Measurements from ENCODE around the gene CTDSPL2. TPM values are rescaled to one million over a fixed set of nuclear protein-coding genes. Genes with fewer than 3 reads are reported as not detected.

Gene CTDSPL2
- total RNA-seq, 1 experiment from 2014 or later, result 98.0 TPM

DNA sequence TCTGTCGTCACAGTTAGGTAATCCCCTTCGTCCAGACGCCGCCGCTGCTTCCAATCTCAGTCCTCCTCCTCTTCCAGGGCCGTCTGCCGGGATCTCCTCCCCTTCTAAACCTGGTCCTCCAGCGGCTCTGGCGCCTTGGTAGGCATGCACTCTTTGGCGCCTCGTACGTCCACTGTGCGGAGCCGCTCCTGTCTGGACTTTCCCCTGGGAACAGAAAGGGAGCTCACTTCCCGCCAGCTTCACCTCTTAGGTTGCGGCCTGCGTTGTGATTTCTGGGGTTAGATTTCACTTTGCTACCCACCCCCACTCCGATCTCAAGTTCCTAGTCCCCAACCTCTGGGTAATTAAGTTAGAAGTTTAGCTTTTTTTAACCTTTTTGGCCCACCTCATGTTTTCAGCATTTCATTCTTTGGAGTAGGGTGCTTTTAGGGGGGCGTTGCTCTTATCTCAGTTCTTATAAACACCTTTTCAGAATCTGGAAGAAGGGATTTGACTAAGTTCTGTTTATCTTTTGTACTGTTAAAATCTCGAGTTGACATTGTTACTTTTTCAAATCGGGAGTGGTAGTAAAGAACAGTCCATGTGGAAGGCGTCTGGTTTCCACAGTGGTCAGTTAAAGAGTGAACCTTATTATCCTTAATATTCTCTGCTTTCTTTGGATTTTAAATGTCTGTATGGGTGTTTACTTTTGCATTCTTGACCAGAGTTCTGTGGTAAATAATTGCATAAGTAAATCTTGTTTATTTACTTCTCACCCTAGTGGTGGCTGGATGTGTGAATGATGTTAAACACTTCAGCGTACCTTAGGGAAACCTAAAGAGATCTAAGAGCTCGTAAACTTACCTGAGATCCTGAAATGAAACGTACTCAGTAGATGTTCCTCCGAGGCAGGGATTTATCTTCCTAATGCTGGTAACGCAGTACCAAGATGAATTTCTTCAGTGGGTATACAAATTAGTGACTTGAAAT, 611 bp downstream of the CTDSPL2 start:
- Histone ChIP-seq H3K4me2 (ENCODE audit: low read length) (peak overlapping the region; percentile 83), H3K9ac (ENCODE audit: low read length) (peak overlapping the region; percentile 97), H3K27me3 (ENCODE audit: low read length) (no peaks in the 10 kb centered on the region), H3F3A (ENCODE audit: low read length, unreplicated experiment) (peaks cover 5% of the 10 kb centered on the region), H2AFZ (ENCODE audit: low read length) (peak overlapping the region; percentile 88), H3K27ac (ENCODE audit: low read length) (peak overlapping the region; percentile 85), H3K4me3 (ENCODE audit: low read length) (peak overlapping the region; percentile 95), H4K20me1 (ENCODE audit: low read length) (peaks cover 35% of the 10 kb centered on the region), H3K36me3 (ENCODE audit: low read depth, low read length) (0 out of 2 replicates have a peak, but pooled peaks cover 5% of the 10 kb centered on the region), H3K79me2 (ENCODE audit: low read length) (peaks cover 56% of the 10 kb centered on the region), H3K4me1 (ENCODE audit: insufficient read depth, low read length) (peaks cover 10% of the 10 kb centered on the region), H3K9me3 (ENCODE audit: low read length) (no peaks in the 10 kb centered on the region), H3K9me2 (replicated peaks; ENCODE audit: low read length) (no peaks in the 10 kb centered on the region)
- TF ChIP-seq CTCF (conservative IDR thresholded peaks at IDR 0.05; ENCODE audit: low read depth, low read length) (peak; percentile 25; the same call in 1 of the 2 replicates), EZH2phosphoT487 (IDR thresholded peaks at IDR 0.05; ENCODE audit: borderline replicate concordance, low read length) (no peak)
- intact Hi-C loops (cut with micrococcal nuclease), result loop anchor here (1.0 to 10.0 kb wide), 4 partner anchors 73 to 603 kb away; partner anchors contain the start of genes EIF3J, MFAP1 and WDR76
- ChIA-PET POLR2A (ENCODE audit: unreplicated experiment) (interaction anchor here (0.5 to 1.0 kb wide), 9 partner anchors 8 to 285 kb away, joined by 3 to 6 read pairs (median 4); partner anchors contain the start of genes EIF3J and FRMD5), CTCF (interaction anchor here (0.7 to 3.2 kb wide), 6 partner anchors 31 to 138 kb away, joined by 3 to 36 read pairs (median 4); no protein-coding TSS in a partner anchor)
- ATAC-seq (peak; percentile 42), DNase-seq (peak; percentile 56)
- TSS peak; percentile 69 for BruUV-seq (replicated peaks)

DNA sequence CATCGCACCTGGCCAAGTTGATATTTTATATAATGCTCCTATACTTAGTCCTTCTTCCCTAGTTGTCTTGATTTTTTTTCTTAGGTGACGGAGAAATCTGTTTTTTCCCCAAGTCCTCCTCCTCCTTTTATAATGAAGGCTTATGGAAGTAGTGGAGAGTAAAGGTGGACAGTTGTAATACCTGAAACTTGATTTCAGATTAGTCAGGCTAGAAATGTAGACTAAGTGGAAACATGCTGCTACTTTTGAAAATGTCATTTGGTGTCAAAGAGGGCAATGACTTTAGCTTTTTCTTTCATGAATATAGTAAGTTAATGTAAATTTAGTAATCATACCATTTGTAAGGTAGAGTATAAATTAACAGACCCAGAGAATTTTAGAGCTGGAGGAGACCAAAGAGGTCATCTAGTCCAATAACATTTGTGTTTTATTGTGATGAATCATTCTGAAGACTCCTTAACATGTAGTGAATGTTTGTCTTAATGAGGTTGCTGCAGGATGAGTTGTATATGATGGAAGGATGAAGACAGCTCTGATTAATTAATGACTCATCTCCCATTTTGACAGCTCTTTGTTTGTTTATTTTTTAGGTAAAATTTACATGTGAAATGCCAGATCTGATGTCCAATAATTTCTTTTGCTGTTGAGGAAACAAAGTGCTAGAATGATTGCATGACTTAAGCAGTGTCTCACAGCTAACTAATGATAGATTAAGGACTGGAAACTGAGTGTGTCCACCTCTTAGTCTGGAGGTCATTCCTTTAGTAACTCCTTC, 8.7 kb downstream of the CTDSPL2 start:
- peaks cover 71% of the 10 kb centered on the region for H4K20me1 ChIP-seq (ENCODE audit: low read length)
- BruUV-seq (replicated peaks), result no TSS peak
- no peak overlapping the region for H3K4me2 ChIP-seq (ENCODE audit: low read length)
- DNase-seq (peak; percentile 62), ATAC-seq (peak; percentile 98)
- no peak overlapping the region for H3K27ac ChIP-seq (ENCODE audit: low read length)
- H3K4me1 ChIP-seq (ENCODE audit: insufficient read depth, low read length), result peaks cover 15% of the 10 kb centered on the region
- H3K9me2 ChIP-seq (replicated peaks; ENCODE audit: low read length), result no peaks in the 10 kb centered on the region
- CTCF ChIA-PET, result interaction anchor here (0.7 kb wide), 1 partner anchor 57 kb away, joined by 3 read pairs; no protein-coding TSS in a partner anchor
- H3K79me2 ChIP-seq (ENCODE audit: low read length), result peaks cover 100% of the 10 kb centered on the region
- POLR2A ChIA-PET (ENCODE audit: unreplicated experiment), result interaction anchor here (0.7 to 1.1 kb wide), 2 partner anchors 8 to 9 kb away, joined by 5 read pairs; partner anchors contain the start of gene CTDSPL2
- H3K27me3 ChIP-seq (ENCODE audit: low read length), result no peaks in the 10 kb centered on the region
- no peaks in the 10 kb centered on the region for H3F3A ChIP-seq (ENCODE audit: low read length, unreplicated experiment)
- intact Hi-C loops (cut with micrococcal nuclease), result no loop called here
- no peak overlapping the region for H3K4me3 ChIP-seq (ENCODE audit: low read length)
- H2AFZ ChIP-seq (ENCODE audit: low read length), result no peak overlapping the region
- H3K9me3 ChIP-seq (ENCODE audit: low read length), result no peaks in the 10 kb centered on the region
- TF ChIP-seq CTCF (conservative IDR thresholded peaks at IDR 0.05; ENCODE audit: low read depth, low read length) (no peak), EZH2 (IDR thresholded peaks at IDR 0.05; ENCODE audit: low read length, unreplicated experiment) (no peak), EZH2phosphoT487 (IDR thresholded peaks at IDR 0.05; ENCODE audit: borderline replicate concordance, low read length) (no peak)
- H3K36me3 ChIP-seq (ENCODE audit: low read depth, low read length), result 0 out of 2 replicates have a peak, but pooled peaks cover 5% of the 10 kb centered on the region
- no peak overlapping the region for H3K9ac ChIP-seq (ENCODE audit: low read length)
